HG02973 (cell line): ENCODE measurements around the gene PCDH12.

Experiments used
- ATAC-seq: cut with Tn5 transposase; IDR thresholded peaks from one replicate; pipeline ENCODE4 v1.9.1; 2021; ENCODE audit warnings: moderate library complexity; ENCODE audit not compliant: unreplicated experiment

PCDH12 gene

GRCh38 chr5:141941307-141941706 is 16.7 kb downstream of the PCDH12 start:
- ATAC-seq: no peak

- no peak for ATAC-seq
Observed at GRCh38 chr5:141940695-141941271, 17.2 kb downstream of the PCDH12 start.

GRCh38 chr5:141935538-141935937 is 22.5 kb downstream of the PCDH12 start:
- ATAC-seq: no peak

GRCh38 chr5:141934099-141934844 is 23.7 kb downstream of the PCDH12 start:
- ATAC-seq: no peak

- ATAC-seq: no peak
Observed at GRCh38 chr5:141933151-141933550, 24.9 kb downstream of the PCDH12 start.

GRCh38 chr5:141931694-141932093 is 26.3 kb downstream of the PCDH12 start:
- no peak for ATAC-seq

GRCh38 chr5:141929398-141930058 is 28.5 kb downstream of the PCDH12 start:
- ATAC-seq: no peak

GRCh38 chr5:141928051-141928450 is 30.0 kb downstream of the PCDH12 start:
- no peak for ATAC-seq

- no peak for ATAC-seq
Observed at GRCh38 chr5:141926434-141926833, 31.6 kb downstream of the PCDH12 start.

GRCh38 chr5:141923448-141924313 is 34.3 kb downstream of the PCDH12 start, which contains the start of gene DELE1:
Gene DELE1, plus strand, starts transcription at chr5:141923871. Its CDS starts 71 bp downstream, at chr5:141923942.
- peak; percentile 94 for ATAC-seq

- peak; percentile 5 for ATAC-seq
Observed at GRCh38 chr5:141922827-141923447, 35.1 kb downstream of the PCDH12 start.

- ATAC-seq: no peak
Observed at GRCh38 chr5:141920771-141921170, 37.2 kb downstream of the PCDH12 start.

GRCh38 chr5:141919218-141920119 is 38.5 kb downstream of the PCDH12 start:
- no peak for ATAC-seq

- ATAC-seq: no peak
Observed at GRCh38 chr5:141917760-141918159, 40.2 kb downstream of the PCDH12 start.

- ATAC-seq: no peak
Observed at GRCh38 chr5:141916522-141916921, 41.5 kb downstream of the PCDH12 start.

GRCh38 chr5:141915881-141916336 is 42.1 kb downstream of the PCDH12 start:
- ATAC-seq: no peak

- no peak for ATAC-seq
Observed at GRCh38 chr5:141914797-141915196, 43.2 kb downstream of the PCDH12 start.

GRCh38 chr5:141914199-141914743 is 43.7 kb downstream of the PCDH12 start:
- ATAC-seq: peak; percentile 74

- ATAC-seq: no peak
Observed at GRCh38 chr5:141913560-141914198, 44.3 kb downstream of the PCDH12 start.
